GM19025 (cell line): ENCODE data around the gene TFDP3.

Experiments
- ATAC-seq: cut with Tn5 transposase; IDR thresholded peaks from one replicate; pipeline ENCODE4 v1.9.1; 2021; ENCODE audit warnings: mild to moderate bottlenecking, low read depth, moderate library complexity; ENCODE audit not compliant: unreplicated experiment

The TFDP3 gene, protein sequence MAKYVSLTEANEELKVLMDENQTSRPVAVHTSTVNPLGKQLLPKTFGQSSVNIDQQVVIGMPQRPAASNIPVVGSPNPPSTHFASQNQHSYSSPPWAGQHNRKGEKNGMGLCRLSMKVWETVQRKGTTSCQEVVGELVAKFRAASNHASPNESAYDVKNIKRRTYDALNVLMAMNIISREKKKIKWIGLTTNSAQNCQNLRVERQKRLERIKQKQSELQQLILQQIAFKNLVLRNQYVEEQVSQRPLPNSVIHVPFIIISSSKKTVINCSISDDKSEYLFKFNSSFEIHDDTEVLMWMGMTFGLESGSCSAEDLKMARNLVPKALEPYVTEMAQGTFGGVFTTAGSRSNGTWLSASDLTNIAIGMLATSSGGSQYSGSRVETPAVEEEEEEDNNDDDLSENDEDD

DNA sequence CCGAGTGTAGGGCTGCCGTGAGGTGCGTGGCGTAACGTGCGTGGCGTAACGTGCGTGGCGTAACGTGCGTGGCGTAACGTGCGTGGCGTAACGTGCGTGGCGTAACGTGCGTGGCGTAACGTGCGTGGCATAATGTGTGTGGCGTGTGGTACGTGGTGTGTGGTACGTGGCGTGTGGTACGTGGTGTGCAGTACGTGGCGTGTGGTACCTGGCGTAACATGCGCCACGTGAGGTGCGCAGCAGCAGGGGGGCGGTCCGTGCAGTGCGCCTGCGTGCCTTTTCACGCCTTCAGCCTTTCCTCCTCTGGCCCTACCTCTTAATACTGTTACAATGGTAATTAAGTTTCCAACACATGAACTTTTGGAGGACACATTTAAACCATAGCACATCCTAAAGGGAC is at the start of gene TFDP3:
TFDP3 (minus strand) TSS at position 26 of the 400 bp plus-strand sequence. CDS start 95 bp downstream, outside the sequence.
- ATAC-seq = no peak

DNA sequence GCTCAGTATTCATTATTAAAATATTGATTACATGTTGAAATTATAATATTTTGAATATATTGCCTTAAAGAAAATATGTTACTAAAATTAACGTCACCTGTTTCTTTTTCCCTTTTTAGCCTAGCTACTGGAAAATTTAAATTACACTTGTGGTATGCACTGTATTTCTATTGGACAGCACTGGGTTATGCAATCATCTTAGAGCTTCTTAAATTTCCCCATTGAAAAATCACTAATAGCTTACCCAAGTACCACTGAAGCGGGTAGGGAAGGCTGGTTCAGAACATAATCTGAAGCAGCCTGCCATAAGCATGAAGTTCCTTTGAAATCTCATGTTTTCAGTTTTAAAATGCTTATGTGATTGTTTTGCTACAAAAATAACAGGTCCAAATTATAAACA is 49.5 kb upstream of the TFDP3 start:
- no peak for ATAC-seq

DNA sequence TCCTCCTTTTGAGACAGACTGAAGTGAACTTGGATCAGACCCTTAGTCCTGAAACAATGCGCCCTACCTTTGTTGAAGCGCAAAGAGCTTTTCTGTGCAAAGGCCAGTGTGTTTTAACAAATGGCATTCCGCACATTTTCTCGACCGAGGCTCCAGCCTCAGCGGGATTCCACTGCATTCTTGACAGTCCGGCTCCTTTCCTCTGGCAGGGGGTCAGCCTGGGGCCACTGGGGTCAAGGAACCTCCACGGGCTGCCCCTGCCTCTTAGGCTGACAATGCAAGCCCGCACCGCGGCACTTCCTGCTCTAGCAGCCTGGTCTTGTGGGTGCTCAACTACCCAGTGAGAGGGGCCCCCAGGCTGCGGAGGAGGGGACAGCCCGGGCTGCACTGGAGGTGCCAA is 47.2 kb upstream of the TFDP3 start:
- no peak for ATAC-seq

DNA sequence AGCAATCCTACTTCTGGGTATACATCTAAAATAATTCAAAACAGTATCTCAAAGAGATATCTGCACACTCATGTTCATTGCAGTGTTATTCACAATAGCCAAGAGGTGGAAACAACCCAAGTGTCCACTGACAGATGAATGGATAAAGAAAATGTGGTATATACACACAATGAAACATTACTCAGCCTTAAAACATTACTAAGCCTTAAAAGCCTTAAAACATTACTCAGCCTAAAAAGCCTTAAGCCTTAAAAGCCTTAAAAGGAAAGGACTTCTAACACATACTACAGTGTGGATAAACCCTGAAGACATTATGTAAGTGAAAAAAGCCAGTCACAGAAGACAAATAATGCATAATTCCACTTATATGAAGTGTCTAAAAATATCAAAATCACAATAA is 40.3 kb upstream of the TFDP3 start:
- no peak for ATAC-seq

GRCh38 chrX:133254666-133255065 is 36.5 kb upstream of the TFDP3 start:
- no peak for ATAC-seq

- ATAC-seq = no peak
These were observed 33.0 kb upstream of the TFDP3 start for GRCh38 chrX:133251204-133251603.

GRCh38 chrX:133250184-133251100 is 32.3 kb upstream of the TFDP3 start:
- ATAC-seq = no peak

DNA sequence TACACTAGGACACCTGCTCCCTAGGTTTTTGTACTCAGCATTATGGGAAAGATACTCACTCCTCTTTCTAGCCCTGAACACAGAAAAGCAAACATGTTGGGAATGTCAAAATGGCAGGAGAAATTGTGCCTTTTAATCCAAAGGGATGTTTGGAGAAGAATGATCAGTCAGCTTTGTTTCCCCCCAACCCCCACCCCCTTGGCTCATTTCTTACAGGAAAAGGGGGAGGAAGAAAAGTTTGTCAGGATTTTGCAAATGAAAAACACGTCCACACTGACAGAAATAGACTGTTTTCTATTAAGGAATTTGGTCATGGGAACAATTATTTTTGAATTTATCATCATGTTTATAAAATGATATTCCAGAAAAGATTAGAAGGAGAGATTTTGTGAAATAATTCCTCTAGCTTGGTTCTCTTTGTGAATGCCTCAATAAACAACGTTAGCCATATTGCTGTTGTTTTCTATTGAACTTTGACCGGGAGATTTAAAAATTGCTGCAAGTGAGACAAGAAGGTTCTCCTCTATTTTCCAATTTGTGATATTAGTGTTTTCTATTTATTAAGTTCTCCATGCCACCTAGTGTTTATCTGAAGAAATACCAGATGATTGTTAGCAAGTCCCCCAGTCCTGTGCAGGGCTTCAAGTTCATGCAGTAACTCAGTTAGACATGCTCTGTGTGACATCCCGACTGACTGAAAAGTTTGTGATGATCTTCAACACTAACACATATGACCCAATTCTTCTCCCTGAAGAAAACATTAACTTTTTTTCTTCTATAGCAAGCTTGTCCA is 31.3 kb upstream of the TFDP3 start:
- no peak for ATAC-seq

GRCh38 chrX:133248177-133248576 is 30.0 kb upstream of the TFDP3 start:
- ATAC-seq = no peak

DNA sequence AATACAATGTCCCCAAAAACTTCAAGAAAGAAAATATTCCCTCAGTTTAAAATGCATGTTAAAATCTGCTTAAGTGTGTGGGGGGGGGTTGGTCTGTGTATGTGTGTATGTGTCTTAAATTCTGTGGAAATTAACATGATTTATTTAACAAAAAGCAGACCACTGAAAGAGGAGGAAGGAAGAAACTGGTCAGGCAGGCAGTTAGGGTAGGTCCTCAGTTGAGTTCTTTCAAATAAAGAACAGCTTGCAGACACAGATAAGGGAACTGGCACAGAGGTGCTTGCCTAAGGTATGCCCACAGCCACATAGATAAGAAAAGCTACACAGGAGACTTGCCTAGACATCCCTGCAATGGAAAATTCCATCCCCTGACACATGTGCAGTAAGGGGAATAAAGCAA is 28.8 kb upstream of the TFDP3 start:
- no peak for ATAC-seq

- ATAC-seq = no peak
These were observed 17.7 kb upstream of the TFDP3 start for GRCh38 chrX:133235830-133236229.

DNA sequence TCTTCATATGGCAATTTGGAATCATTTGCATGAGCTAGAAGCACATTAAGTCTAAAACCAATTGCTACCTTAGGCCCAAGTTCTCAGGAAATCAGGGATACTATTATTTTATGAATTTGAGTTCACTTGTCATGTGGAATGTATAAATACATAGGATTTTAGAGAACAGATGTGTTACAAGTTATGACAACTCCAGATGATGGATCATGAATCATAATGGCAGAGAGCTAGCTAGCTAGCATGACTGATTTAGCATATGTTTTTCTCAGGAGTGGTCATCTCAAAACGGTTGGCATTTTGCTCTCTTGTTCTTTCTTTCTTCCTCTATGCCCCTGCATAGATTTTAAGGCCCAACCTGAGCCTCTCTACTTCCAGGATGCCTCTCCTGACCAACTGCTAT is 14.2 kb upstream of the TFDP3 start:
- no peak for ATAC-seq

- no peak for ATAC-seq
These were observed 11.2 kb upstream of the TFDP3 start for GRCh38 chrX:133229361-133229760.

- ATAC-seq = no peak
These were observed 2.4 kb downstream of the TFDP3 start for GRCh38 chrX:133215747-133216146.

DNA sequence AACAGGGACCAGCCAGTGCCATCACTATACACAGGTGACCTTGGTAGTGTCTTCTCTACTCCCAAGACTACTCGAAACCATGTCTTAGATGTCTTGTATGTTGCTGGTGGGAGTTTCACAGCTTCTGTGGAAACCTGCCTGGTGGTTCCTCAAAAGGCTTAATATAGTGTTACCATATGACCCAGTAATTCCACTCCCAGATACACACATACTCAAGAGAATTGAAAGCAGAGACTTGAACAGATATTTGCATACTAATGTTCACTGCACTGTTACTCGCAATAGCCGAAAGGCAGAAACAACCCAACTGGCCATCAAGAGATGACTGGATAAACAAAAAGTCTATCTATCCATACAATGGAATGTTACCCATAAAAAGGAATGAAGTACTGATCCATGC is 3.1 kb downstream of the TFDP3 start:
- peak; percentile 79 for ATAC-seq

- ATAC-seq = no peak
These were observed 3.9 kb downstream of the TFDP3 start for GRCh38 chrX:133214301-133214700.

GRCh38 chrX:133213117-133213516 is 5.0 kb downstream of the TFDP3 start:
- no peak for ATAC-seq

- no peak for ATAC-seq
These were observed 10.4 kb downstream of the TFDP3 start for GRCh38 chrX:133207751-133208150.

DNA sequence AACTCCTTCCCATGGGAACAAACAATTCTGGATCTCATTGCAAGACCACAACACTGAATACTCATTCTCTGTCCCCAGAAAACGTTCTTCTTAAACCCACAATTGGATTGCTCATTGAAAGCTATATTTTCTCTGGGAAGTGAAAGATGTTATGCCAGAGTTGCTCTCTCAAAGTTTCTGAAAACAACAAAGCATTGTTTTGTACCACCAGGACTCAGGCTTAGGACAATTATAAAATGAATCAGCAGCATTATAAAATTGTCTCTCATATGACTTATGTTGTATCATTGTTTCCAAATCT is 26.5 kb downstream of the TFDP3 start:
- no peak for ATAC-seq

DNA sequence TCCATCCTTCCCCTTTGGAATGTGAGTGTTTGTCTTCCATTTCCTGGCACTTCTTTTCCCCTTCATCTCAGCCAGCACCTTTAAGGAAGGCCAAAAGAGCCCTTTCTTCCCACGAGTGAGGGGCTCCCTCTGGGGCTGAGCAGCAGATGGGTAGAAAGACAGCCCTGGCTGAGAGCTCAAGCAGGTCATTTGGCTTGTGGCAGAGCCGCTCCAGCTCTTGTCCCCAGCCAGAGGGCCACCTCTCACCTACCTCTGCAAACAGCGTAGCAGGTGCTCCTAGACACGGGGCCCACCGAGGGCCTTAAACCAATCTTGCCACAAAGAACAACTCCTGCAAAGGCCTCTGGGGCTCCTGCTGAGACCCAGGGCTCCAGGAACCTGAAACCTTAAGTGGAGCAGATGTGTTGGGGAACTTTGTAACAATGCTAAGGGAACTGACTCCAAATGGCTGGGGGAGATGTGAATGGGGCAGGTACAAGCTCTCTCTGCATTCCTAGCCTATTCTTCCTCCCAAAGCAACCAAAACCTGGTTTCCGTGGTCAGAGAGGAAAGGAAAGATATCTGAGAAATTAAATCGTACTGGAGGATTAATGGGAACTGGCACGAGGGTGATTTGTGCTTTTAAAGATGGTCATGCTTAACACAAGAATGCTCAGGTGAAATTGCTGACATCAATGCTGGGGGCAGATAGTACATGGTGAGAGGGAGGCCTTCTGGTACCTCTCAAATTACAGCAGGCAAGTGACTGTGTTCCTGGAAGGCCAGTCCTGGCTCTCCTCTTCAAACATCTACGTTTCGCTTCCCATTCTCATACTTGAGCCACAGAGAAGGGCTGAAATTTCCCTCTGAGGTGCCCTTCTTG is 27.0 kb downstream of the TFDP3 start:
- ATAC-seq = no peak
